ENCODE results near the gene CLEC2L.

GRCh38 chr7:139586286-139586685 lies 62.8 kb downstream of the CLEC2L start:
- TF ChIP-seq CTCF (IDR thresholded peaks at IDR 0.05; ENCODE audit: borderline replicate concordance, extremely low read depth, low read length, poor library complexity, severe bottlenecking) (no peak), EZH2 (IDR thresholded peaks at IDR 0.05; ENCODE audit: borderline replicate concordance, low read depth, low read length, severe bottlenecking) (no peak)

All from DND-41 (cell line).